ENCODE measurements around the gene TMEM121.

Gene TMEM121

GRCh38 chr14:105525861-105526775, at the start of gene TMEM121:
TMEM121 (plus strand) TSS chr14:105526583; CDS start chr14:105528835, 2,252 bp downstream.
- DNase-seq (ENCODE audit: low read depth, low spot score): peak; percentile 47

- DNase-seq (ENCODE audit: low read depth, low spot score): no peak
These were observed 49.3 kb upstream of the TMEM121 start for GRCh38 chr14:105476831-105477659.

- no peak for DNase-seq (ENCODE audit: low read depth, low spot score)
These were observed 48.6 kb upstream of the TMEM121 start for GRCh38 chr14:105477660-105478397.

- no peak for DNase-seq (ENCODE audit: low read depth, low spot score)
These were observed 47.8 kb upstream of the TMEM121 start for GRCh38 chr14:105478398-105479251.

GRCh38 chr14:105479431-105480158, 46.8 kb upstream of the TMEM121 start:
- DNase-seq (ENCODE audit: low read depth, low spot score): no peak

GRCh38 chr14:105480199-105480746, 46.1 kb upstream of the TMEM121 start:
- no peak for DNase-seq (ENCODE audit: low read depth, low spot score)

GRCh38 chr14:105480807-105481801, 45.3 kb upstream of the TMEM121 start:
- DNase-seq (ENCODE audit: low read depth, low spot score): peak; percentile 96

GRCh38 chr14:105481886-105482457, 44.4 kb upstream of the TMEM121 start:
- DNase-seq (ENCODE audit: low read depth, low spot score): peak; percentile 93

GRCh38 chr14:105482486-105483110, 43.8 kb upstream of the TMEM121 start:
- no peak for DNase-seq (ENCODE audit: low read depth, low spot score)

GRCh38 chr14:105483300-105484068, 42.9 kb upstream of the TMEM121 start:
- no peak for DNase-seq (ENCODE audit: low read depth, low spot score)

- no peak for DNase-seq (ENCODE audit: low read depth, low spot score)
These were observed 42.0 kb upstream of the TMEM121 start for GRCh38 chr14:105484069-105484996.

- no peak for DNase-seq (ENCODE audit: low read depth, low spot score)
These were observed 41.4 kb upstream of the TMEM121 start for GRCh38 chr14:105484997-105485393.

GRCh38 chr14:105485739-105486162, 40.6 kb upstream of the TMEM121 start:
- DNase-seq (ENCODE audit: low read depth, low spot score): peak; percentile 84

GRCh38 chr14:105486163-105486973, 40.0 kb upstream of the TMEM121 start, which contains the start of gene CRIP1:
CRIP1 (plus strand) TSS chr14:105486886; CDS start chr14:105487260, 374 bp downstream.
- DNase-seq (ENCODE audit: low read depth, low spot score): no peak

GRCh38 chr14:105486974-105487448, 39.4 kb upstream of the TMEM121 start:
- DNase-seq (ENCODE audit: low read depth, low spot score): no peak

All from ELF-1 (cell line).